ENCODE data around the gene GRK5. TPM values are rescaled to one million over a fixed set of nuclear protein-coding genes. Genes with fewer than 3 reads are reported as not detected.
"Not testable (repeated sequence)": the region's sequence is repeated elsewhere in the genome, so short reads cannot be mapped to it uniquely, and the experiment has no call there.

Gene GRK5
- polyA plus RNA-seq, 1 donor from 2014 or later: 34.9 TPM

DNA sequence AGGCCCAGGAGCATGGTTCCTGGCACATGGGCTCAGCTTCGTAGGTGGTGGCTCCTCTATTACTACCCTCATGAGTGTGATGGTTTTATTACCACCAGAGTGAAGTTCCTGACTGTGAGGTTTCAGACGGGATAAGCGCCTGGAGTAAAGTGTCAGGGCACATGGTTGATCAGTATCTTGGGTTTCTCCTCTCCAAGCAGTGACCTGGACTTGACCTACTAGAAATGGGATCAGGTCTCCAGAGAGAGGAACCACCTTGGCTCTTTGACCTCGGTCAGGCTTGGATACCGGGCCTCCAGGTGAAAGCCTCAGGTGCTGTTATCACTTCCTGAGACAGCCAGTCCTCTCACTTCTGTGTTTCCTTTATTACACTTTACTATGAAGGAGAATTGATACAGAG is 67.7 kb downstream of the GRK5 start:
- no peaks in the 10 kb centered on the region for H3K79me2 ChIP-seq (replicated peaks; ENCODE audit: insufficient read depth, low read length)
- no peak overlapping the region for H3K4me3 ChIP-seq (ENCODE audit: low read length)
- no peak overlapping the region for H2AFZ ChIP-seq (ENCODE audit: low read depth, low read length)
- H3K9ac ChIP-seq (ENCODE audit: low read length): no peak overlapping the region
- TF ChIP-seq EP300 (conservative IDR thresholded peaks at IDR 0.05; ENCODE audit: poor library complexity, severe bottlenecking) (no peak), SMC3 (conservative IDR thresholded peaks at IDR 0.05; ENCODE audit: poor library complexity) (no peak), TAF1 (IDR thresholded peaks at IDR 0.05; ENCODE audit: low read depth) (no peak), EZH2 (IDR thresholded peaks at IDR 0.05; ENCODE audit: borderline replicate concordance, insufficient read depth, low read length, poor library complexity, severe bottlenecking) (no peak), POLR2AphosphoS5 (IDR thresholded peaks at IDR 0.05) (no peak), MXI1 (conservative IDR thresholded peaks at IDR 0.05; ENCODE audit: poor library complexity, severe bottlenecking) (no peak), RAD21 (conservative IDR thresholded peaks at IDR 0.05) (no peak)
- TF ChIP-seq, protein P1, sequence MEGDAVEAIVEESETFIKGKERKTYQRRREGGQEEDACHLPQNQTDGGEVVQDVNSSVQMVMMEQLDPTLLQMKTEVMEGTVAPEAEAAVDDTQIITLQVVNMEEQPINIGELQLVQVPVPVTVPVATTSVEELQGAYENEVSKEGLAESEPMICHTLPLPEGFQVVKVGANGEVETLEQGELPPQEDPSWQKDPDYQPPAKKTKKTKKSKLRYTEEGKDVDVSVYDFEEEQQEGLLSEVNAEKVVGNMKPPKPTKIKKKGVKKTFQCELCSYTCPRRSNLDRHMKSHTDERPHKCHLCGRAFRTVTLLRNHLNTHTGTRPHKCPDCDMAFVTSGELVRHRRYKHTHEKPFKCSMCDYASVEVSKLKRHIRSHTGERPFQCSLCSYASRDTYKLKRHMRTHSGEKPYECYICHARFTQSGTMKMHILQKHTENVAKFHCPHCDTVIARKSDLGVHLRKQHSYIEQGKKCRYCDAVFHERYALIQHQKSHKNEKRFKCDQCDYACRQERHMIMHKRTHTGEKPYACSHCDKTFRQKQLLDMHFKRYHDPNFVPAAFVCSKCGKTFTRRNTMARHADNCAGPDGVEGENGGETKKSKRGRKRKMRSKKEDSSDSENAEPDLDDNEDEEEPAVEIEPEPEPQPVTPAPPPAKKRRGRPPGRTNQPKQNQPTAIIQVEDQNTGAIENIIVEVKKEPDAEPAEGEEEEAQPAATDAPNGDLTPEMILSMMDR (IDR thresholded peaks at IDR 0.05; ENCODE audit: poor library complexity, severe bottlenecking): no peak
- TF ChIP-seq, protein P2, sequence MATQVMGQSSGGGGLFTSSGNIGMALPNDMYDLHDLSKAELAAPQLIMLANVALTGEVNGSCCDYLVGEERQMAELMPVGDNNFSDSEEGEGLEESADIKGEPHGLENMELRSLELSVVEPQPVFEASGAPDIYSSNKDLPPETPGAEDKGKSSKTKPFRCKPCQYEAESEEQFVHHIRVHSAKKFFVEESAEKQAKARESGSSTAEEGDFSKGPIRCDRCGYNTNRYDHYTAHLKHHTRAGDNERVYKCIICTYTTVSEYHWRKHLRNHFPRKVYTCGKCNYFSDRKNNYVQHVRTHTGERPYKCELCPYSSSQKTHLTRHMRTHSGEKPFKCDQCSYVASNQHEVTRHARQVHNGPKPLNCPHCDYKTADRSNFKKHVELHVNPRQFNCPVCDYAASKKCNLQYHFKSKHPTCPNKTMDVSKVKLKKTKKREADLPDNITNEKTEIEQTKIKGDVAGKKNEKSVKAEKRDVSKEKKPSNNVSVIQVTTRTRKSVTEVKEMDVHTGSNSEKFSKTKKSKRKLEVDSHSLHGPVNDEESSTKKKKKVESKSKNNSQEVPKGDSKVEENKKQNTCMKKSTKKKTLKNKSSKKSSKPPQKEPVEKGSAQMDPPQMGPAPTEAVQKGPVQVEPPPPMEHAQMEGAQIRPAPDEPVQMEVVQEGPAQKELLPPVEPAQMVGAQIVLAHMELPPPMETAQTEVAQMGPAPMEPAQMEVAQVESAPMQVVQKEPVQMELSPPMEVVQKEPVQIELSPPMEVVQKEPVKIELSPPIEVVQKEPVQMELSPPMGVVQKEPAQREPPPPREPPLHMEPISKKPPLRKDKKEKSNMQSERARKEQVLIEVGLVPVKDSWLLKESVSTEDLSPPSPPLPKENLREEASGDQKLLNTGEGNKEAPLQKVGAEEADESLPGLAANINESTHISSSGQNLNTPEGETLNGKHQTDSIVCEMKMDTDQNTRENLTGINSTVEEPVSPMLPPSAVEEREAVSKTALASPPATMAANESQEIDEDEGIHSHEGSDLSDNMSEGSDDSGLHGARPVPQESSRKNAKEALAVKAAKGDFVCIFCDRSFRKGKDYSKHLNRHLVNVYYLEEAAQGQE (IDR thresholded peaks at IDR 0.05; ENCODE audit: borderline replicate concordance): no peak
- no peak overlapping the region for H3K27ac ChIP-seq (ENCODE audit: low read length)
- H4K20me1 ChIP-seq (ENCODE audit: insufficient read depth): no peaks in the 10 kb centered on the region
- H3K9me2 ChIP-seq (ENCODE audit: insufficient read depth, low read length): no peaks in the 10 kb centered on the region
- H3F3A ChIP-seq (ENCODE audit: insufficient read depth, low read length, poor library complexity, severe bottlenecking): no peaks in the 10 kb centered on the region
- H3K36me3 ChIP-seq (ENCODE audit: insufficient read depth, low read length): no peaks in the 10 kb centered on the region
- H3K9me3 ChIP-seq (ENCODE audit: low read length): no peaks in the 10 kb centered on the region
- H3K4me2 ChIP-seq (ENCODE audit: low read length): no peak overlapping the region
- no peaks in the 10 kb centered on the region for H3K27me3 ChIP-seq (ENCODE audit: insufficient read depth, low read depth, low read length)

DNA sequence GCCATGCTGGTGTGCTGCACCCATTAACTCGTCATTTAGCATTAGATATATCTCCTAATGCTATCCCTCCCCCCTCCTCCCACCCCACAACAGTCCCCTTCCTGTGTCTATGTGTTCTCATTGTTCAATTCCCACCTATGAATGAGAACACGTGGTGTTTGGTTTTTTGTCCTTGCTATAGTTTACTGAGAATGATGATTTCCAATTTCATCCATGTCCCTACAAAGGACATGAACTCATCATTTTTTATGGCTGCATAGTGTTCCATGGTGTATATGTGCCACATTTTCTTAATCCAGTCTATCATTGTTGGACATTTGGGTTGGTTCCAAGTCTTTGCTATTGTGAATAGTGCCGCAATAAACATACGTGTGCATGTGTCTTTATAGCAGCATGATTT is 68.8 kb downstream of the GRK5 start:
- not testable (repeated sequence) for H4K20me1 ChIP-seq (ENCODE audit: insufficient read depth)

DNA sequence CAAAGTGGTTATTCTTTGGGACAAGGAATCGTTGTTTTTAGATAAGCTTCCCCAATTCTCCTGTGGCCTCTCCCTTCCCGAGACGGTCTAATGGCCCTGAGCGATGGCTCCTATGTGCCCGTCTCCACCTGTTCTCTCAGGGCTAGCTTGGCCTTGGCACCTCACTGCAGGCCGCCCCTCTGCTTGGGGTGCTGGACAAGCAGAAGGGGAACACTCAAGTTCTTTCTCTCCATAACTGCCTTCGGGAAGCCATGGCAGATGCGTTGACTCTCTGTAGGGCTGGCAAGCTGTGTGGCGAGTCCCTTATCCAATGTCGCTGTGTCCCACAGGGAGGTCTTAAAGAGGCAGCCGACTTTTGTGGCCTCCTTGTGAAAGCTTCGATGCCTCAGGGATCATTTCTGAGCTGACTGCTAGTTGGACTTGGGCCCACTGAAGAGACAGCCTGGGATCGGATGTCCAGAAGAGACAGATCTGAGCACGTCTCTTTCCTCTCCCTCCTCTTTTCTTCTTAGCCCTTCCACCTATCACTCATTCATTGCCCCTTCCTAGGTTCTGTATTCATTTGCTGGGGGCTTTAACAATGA is 70.8 kb downstream of the GRK5 start:
- TF ChIP-seq, protein P2 (IDR thresholded peaks at IDR 0.05; ENCODE audit: borderline replicate concordance): no peak
- TF ChIP-seq TAF1 (IDR thresholded peaks at IDR 0.05; ENCODE audit: low read depth) (no peak), POLR2AphosphoS5 (IDR thresholded peaks at IDR 0.05) (no peak), EZH2 (IDR thresholded peaks at IDR 0.05; ENCODE audit: borderline replicate concordance, insufficient read depth, low read length, poor library complexity, severe bottlenecking) (no peak), MXI1 (conservative IDR thresholded peaks at IDR 0.05; ENCODE audit: poor library complexity, severe bottlenecking) (no peak), SMC3 (conservative IDR thresholded peaks at IDR 0.05; ENCODE audit: poor library complexity) (no peak), RAD21 (conservative IDR thresholded peaks at IDR 0.05) (no peak), EP300 (conservative IDR thresholded peaks at IDR 0.05; ENCODE audit: poor library complexity, severe bottlenecking) (no peak)
- TF ChIP-seq, protein P1 (IDR thresholded peaks at IDR 0.05; ENCODE audit: poor library complexity, severe bottlenecking): no peak
- H2AFZ ChIP-seq (ENCODE audit: low read depth, low read length): no peak overlapping the region
- H3K27me3 ChIP-seq (ENCODE audit: insufficient read depth, low read depth, low read length): no peaks in the 10 kb centered on the region
- no peaks in the 10 kb centered on the region for H3K9me2 ChIP-seq (ENCODE audit: insufficient read depth, low read length)
- H3K27ac ChIP-seq (ENCODE audit: low read length): no peak overlapping the region
- no peaks in the 10 kb centered on the region for H3K79me2 ChIP-seq (replicated peaks; ENCODE audit: insufficient read depth, low read length)
- H3K9me3 ChIP-seq (ENCODE audit: low read length): no peaks in the 10 kb centered on the region
- no peak overlapping the region for H3K9ac ChIP-seq (ENCODE audit: low read length)
- no peaks in the 10 kb centered on the region for H4K20me1 ChIP-seq (ENCODE audit: insufficient read depth)
- H3F3A ChIP-seq (ENCODE audit: insufficient read depth, low read length, poor library complexity, severe bottlenecking): no peaks in the 10 kb centered on the region
- no peak overlapping the region for H3K4me2 ChIP-seq (ENCODE audit: low read length)
- no peaks in the 10 kb centered on the region for H3K36me3 ChIP-seq (ENCODE audit: insufficient read depth, low read length)
- H3K4me3 ChIP-seq (ENCODE audit: low read length): no peak overlapping the region

More for the DNA sequence above, 68.8 kb downstream of the GRK5 start:
- not testable (repeated sequence) for H2AFZ ChIP-seq (ENCODE audit: low read depth, low read length); H3K9me3 ChIP-seq (ENCODE audit: low read length); H3F3A ChIP-seq (ENCODE audit: insufficient read depth, low read length, poor library complexity, severe bottlenecking); H3K4me3 ChIP-seq (ENCODE audit: low read length); H3K9ac ChIP-seq (ENCODE audit: low read length); H3K27me3 ChIP-seq (ENCODE audit: insufficient read depth, low read depth, low read length); H3K4me2 ChIP-seq (ENCODE audit: low read length); H3K9me2 ChIP-seq (ENCODE audit: insufficient read depth, low read length); H3K27ac ChIP-seq (ENCODE audit: low read length); H3K79me2 ChIP-seq (replicated peaks; ENCODE audit: insufficient read depth, low read length); H3K36me3 ChIP-seq (ENCODE audit: insufficient read depth, low read length)
